KMS-11 (cell line): Measurements from ENCODE around the gene OTC.

ENCODE experiments used
- H2AFZ ChIP-seq: fragments of 200-600 bp; sonication (generic); 2 replicates; pipeline ENCODE4 v1.6.1; 2016; ENCODE audit warnings: antibody characterized with exemption, mixed run types, low read depth
- H3K27ac ChIP-seq: fragments of 200-600 bp; sonication (generic); 2 replicates; pipeline ENCODE4 v1.6.1; 2016; ENCODE audit warnings: mild to moderate bottlenecking, mixed run types
- H3K27me3 ChIP-seq: fragments of 200-600 bp; sonication (generic); 2 replicates; pipeline ENCODE4 v1.6.1; 2017; ENCODE audit warnings: mild to moderate bottlenecking, low read depth, mixed run types, moderate library complexity; ENCODE audit not compliant: insufficient read depth
- H3K36me3 ChIP-seq: fragments of 200-600 bp; sonication (generic); 2 replicates; pipeline ENCODE4 v1.6.1; 2017; ENCODE audit warnings: mild to moderate bottlenecking, mixed run types; ENCODE audit not compliant: insufficient read depth
- H3K4me1 ChIP-seq: fragments of 200-600 bp; sonication (generic); 2 replicates; pipeline ENCODE4 v1.6.1; 2016; ENCODE audit warnings: mild to moderate bottlenecking, low read depth, mixed run types; ENCODE audit not compliant: poor library complexity, severe bottlenecking
- H3K4me2 ChIP-seq: fragments of 200-600 bp; sonication (generic); 2 replicates; pipeline ENCODE4 v1.7.0; 2016; ENCODE audit warnings: mild to moderate bottlenecking, mixed run types
- H3K4me3 ChIP-seq: fragments of 200-600 bp; sonication (generic); IDR thresholded peaks from 2 replicates; pipeline ENCODE4 v1.6.1; 2017; ENCODE audit warnings: low read depth, low read length, mixed read lengths; ENCODE audit not compliant: insufficient read depth
- H3K79me2 ChIP-seq: fragments of 200-600 bp; sonication (generic); 2 replicates; pipeline ENCODE4 v1.6.1; 2016; ENCODE audit warnings: low read depth, mixed run types; ENCODE audit not compliant: insufficient read depth
- H3K9ac ChIP-seq: fragments of 200-600 bp; sonication (generic); 2 replicates; pipeline ENCODE4 v1.6.1; 2016; ENCODE audit warnings: mild to moderate bottlenecking, mixed run types
- H4K20me1 ChIP-seq: fragments of 200-600 bp; sonication (generic); 2 replicates; pipeline ENCODE4 v1.6.1; 2016; ENCODE audit warnings: mild to moderate bottlenecking, mixed run types; ENCODE audit not compliant: insufficient read depth
- TF ChIP-seq, protein P1 (sequence below): fragments of 200-600 bp; sonication (generic); conservative IDR thresholded peaks from 2 replicates; pipeline ENCODE4 v1.6.1; 2017; ENCODE audit warnings: low read depth, mild to moderate bottlenecking, antibody characterized with exemption, low read length, moderate library complexity, mixed read lengths

OTC gene

DNA sequence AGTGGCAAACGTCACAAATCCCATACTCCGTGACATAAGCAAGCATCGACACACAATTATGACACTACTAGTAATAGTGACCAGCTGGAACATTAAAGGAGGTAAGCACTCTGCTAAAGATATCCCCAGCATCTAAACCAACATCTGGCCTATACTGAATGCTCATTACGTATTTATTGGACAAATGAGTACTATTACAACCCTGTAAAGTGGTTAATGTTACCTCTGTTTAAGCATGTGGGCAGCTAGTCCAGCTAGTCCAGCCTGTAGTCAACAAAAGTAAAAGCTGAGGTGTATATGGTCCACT is 24.7 kb upstream of the OTC start:
- Histone ChIP-seq H3K79me2 (no peaks in the 10 kb centered on the region), H3K4me3 (no peak overlapping the region), H3K27me3 (no peaks in the 10 kb centered on the region), H3K4me1 (no peaks in the 10 kb centered on the region), H2AFZ (peak overlapping the region; percentile 80), H3K9ac (peak overlapping the region; percentile 85; the same call in 1 of the 2 replicates), H3K27ac (no peak overlapping the region), H3K4me2 (peak overlapping the region; percentile 31; the same call in 1 of the 2 replicates), H4K20me1 (no peaks in the 10 kb centered on the region), H3K36me3 (no peaks in the 10 kb centered on the region)
- TF ChIP-seq, protein P1, sequence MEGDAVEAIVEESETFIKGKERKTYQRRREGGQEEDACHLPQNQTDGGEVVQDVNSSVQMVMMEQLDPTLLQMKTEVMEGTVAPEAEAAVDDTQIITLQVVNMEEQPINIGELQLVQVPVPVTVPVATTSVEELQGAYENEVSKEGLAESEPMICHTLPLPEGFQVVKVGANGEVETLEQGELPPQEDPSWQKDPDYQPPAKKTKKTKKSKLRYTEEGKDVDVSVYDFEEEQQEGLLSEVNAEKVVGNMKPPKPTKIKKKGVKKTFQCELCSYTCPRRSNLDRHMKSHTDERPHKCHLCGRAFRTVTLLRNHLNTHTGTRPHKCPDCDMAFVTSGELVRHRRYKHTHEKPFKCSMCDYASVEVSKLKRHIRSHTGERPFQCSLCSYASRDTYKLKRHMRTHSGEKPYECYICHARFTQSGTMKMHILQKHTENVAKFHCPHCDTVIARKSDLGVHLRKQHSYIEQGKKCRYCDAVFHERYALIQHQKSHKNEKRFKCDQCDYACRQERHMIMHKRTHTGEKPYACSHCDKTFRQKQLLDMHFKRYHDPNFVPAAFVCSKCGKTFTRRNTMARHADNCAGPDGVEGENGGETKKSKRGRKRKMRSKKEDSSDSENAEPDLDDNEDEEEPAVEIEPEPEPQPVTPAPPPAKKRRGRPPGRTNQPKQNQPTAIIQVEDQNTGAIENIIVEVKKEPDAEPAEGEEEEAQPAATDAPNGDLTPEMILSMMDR, result peak; percentile 20; the same call in 1 of the 2 replicates

- TF ChIP-seq, protein P1, result no peak
- Histone ChIP-seq H3K9ac (no peak overlapping the region), H3K36me3 (no peaks in the 10 kb centered on the region), H3K4me2 (no peak overlapping the region), H3K27me3 (no peaks in the 10 kb centered on the region), H3K4me3 (no peak overlapping the region), H3K79me2 (no peaks in the 10 kb centered on the region), H3K27ac (no peak overlapping the region), H2AFZ (no peak overlapping the region), H3K4me1 (no peaks in the 10 kb centered on the region), H4K20me1 (no peaks in the 10 kb centered on the region)
Measured at GRCh38 chrX:38332505-38332904, 19.9 kb upstream of the OTC start.

DNA sequence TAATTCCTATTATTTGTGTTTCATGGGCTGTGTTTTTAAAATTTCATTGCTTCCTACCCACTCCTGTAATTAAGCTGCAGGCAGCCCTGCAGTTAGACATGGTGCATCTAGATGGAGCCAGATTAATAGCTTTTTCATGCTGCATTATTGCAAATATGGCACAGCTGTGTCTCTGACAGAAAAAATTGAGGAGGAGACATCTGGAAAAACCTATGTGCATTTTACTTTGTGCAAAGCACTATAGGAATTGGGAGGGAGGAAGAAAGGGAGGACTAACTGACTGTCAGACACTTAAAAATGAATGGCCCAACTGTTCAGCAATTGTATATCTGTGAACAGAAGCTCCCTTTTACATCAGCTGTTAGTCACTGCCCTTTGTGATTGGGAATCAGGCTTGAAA is 17.0 kb upstream of the OTC start:
- H2AFZ ChIP-seq, result no peak overlapping the region
- H4K20me1 ChIP-seq, result no peaks in the 10 kb centered on the region
- H3K27ac ChIP-seq, result no peak overlapping the region
- no peak overlapping the region for H3K9ac ChIP-seq
- no peak overlapping the region for H3K4me3 ChIP-seq
- TF ChIP-seq, protein P1, result no peak
- no peak overlapping the region for H3K4me2 ChIP-seq
- no peaks in the 10 kb centered on the region for H3K79me2 ChIP-seq
- no peaks in the 10 kb centered on the region for H3K36me3 ChIP-seq
- H3K27me3 ChIP-seq, result no peaks in the 10 kb centered on the region
- no peaks in the 10 kb centered on the region for H3K4me1 ChIP-seq

DNA sequence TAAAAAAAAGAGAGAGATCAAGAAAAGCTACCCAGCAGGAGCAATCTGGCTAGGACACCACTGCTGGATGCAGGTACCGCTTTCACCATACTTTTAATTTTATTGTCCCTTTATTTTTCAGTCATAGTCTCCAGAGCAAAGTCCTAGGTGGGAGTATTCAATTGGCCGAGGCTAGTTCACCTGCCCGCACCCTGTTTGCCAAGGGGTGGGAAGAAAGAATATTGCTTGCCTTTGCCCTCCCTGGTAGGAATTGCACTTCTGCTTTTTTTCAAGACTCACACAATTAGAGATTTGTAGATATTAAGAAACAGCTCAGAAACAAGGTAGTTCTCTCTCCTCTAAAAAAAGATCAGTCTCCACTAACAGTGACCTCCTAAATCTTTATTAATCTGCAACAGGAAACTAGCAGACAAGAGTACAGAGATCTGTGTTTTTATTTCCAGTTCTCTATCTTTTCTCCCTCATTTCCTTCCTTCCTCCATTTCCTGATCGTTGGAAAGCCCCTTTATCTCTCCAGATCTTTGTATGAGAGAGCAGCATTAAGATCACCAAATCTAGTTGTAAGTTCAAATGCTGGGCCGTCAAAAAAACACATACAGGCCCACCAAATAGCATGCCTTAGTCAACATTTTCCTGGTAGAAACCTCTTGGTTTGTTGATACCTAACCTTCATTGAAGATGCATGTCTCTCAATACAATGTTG is 15.7 kb upstream of the OTC start:
- Histone ChIP-seq H3K4me2 (no peak overlapping the region), H3K4me1 (no peaks in the 10 kb centered on the region), H3K36me3 (no peaks in the 10 kb centered on the region), H3K27me3 (no peaks in the 10 kb centered on the region), H3K9ac (no peak overlapping the region), H2AFZ (no peak overlapping the region), H3K79me2 (no peaks in the 10 kb centered on the region), H4K20me1 (no peaks in the 10 kb centered on the region), H3K4me3 (no peak overlapping the region), H3K27ac (no peak overlapping the region)
- TF ChIP-seq, protein P1, result no peak
